NCI-H446 treated with DMSO at 0.1 percent for 48 hours (cell line): ENCODE data around the gene SLC4A4.

Experiments
- DNase-seq: peaks from one replicate; lab custom pipeline; 2025; lab: John Stamatoyannopoulos, UW

SLC4A4 gene

DNA sequence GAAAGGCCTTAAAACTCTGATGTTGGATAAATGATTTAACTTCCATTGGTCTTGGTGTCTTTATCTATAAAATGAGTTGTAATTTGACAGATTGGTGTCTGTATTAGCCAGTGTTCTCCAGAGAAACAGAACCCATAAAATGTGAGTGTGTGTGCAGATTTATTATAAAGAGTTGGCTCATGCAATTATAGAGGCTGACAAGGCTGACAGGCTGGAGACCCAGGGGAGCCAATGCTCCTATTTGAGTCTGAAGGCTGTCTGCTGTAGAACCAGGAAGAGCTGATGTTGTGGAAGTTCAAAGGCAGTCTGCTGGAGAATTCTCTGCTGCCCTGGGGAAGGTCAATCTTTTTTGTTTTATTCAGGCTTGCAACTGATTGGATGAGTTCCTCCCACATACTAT, 131.7 kb downstream of the SLC4A4 start:
- DNase-seq = no peak

DNA sequence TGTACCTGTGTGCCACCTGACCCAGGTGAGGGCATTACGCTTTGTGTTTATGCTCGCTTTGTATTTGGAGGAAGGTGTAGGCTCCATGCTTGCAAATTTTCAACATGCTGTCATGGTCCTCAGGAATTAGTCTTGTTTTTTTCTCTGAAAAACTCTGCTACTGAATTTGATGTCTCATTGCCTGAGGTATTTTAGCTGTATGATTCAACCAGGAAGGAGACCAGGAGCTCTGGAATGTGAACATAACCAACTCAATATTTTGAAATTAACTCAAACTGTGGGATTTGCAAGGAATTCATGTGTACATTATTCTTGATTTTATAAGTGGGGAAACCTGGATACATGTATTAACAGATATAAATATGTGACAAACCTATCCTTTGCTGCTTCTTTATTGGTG, 134.1 kb downstream of the SLC4A4 start:
- DNase-seq = no peak

DNA sequence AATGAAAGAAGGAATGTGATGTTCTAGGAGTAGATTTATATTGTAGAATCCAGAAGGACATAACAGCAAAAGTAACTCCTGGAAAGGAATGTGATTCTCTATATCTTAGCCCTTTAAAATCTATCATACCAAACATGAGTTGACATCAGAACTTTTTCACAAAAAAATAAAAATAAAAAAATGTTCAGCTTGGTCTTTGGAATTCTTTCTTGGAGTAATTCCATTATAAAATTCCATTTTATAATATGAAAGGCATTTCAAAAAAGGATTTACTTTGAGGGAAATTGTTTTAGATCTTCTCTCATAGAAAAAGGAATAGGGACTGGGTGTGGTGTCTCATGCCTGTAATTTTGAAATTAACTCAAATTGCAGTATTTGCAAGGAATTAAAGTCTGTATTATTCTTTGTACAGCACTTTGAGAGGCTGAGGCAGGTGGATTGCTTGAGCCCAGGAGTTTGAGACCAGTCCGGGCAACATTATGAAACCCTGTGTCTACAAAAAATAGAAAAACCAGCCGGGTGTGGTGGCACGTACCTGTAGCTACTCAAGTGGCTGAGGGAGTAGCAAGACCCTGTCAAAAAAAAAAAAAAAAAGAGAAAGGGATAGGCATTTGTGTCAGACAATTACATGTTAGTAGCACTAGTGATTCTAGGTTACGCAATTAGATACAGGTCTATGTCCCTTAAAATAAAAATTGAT, 134.9 kb downstream of the SLC4A4 start:
- DNase-seq = no peak

DNA sequence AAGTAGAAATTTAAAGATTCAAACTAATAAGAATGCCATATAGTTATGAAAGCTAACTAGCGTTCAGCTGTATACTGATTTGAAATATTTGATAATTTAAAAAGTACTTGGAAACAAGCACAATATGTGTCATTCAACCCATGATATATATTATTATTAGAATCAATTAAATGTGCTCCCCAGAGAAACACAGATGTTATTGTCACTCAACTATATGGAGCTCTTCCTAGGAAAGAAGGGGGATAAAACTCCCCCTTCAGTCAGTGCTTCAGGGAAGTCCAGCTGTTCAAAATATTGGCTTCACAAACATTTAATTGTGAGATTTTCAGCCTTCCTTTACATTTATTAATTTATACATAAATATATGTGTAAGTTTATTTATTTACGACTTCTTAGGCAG, 135.9 kb downstream of the SLC4A4 start:
- no peak for DNase-seq

DNA sequence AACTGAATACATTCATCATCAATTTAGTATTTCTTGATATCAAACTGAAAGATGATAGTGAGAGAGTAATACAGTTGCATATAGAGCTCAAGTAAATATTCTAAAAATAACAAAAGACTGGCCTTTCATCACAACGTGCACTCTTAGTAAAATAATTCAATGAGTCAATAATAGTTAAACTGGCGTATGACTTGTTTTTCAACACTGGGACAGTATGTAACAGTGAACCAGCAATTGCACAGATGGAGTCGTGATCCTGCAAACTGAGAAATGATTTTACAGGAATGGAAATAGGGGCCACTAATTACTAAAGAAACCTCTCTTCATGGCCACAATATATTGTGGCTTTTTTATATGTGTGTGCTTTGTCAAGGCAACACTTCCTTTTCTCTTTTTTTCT, 137.4 kb downstream of the SLC4A4 start:
- DNase-seq = no peak

DNA sequence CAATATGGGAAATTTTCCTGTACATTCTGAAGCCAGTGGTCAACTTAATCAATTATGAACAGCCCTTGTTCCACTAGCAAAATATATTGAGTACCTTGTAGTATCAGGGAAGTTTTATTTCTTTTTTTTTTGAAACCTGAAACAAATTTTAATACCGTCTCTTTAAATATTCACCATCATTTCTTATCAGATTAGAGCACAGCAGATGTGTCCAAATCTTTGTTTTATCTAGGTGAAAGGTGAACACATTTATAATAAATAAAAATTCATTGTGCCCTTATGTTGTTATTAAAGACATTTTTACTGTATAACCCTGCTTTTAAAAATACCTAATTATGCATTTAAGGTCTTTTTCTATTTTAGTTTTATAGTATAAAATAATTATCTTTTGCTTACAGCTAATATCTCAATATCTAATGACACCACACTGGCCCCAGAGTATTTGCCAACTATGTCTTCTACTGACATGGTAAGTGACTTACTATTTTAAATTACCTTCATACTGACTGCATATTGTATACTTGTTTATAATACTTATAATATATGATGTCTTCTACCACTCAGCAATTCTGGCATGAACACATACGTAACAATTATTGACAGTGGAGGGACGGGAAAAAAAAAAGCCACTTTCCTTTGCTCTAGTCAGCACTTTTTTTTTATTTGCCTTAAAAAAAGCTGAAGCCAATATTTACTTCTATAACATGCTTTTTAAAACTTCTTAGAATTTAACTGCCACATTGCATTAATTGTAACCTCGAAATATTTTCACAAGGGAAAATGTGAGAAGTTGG, 147.9 kb downstream of the SLC4A4 start:
- DNase-seq = no peak

DNA sequence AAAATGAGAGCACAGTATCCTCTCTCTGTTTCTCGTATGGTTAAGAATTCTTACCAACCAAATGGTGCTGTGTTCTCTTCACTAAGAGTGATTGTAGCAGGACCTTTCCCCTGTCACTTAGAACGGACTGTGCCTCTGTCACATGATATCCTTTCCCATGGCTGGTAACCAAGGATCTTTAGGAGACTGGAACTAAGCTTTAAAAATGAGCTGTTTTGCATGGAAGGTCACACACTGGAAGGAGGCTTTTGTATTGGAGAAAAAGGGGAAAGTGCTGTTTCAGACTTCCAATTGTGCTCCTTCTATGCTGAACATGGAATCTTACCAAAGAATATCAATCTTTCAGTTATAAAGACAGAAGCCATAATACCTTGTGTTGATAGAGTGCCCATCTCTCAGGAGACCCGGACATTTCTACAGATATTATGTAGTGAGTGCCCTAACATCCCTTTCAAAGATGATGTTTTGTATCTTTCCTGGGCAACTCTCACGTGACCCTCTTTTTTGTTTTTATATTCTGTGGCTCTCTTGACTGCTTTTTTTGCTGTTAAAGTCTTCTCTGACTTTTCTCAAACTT, 148.6 kb downstream of the SLC4A4 start:
- no peak for DNase-seq

DNA sequence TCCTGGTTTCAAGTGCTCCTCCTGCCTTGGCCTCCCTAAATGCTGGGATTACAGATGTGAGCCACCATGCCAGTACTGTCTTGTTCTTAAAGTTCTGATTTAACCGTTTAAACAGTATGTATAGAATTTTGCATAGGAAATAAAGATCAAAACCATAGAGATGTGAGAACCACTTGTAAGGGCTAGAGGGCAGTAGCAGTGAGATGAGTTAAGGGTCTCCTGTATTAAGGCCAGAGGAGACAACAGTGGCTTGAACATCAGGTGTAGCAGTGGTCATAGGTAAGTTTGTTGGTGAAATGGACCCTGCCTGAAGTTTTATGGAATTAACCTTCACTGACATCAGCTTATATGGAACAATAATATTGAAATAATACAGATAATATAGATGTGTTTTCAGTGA, 155.7 kb downstream of the SLC4A4 start:
- DNase-seq = no peak

DNA sequence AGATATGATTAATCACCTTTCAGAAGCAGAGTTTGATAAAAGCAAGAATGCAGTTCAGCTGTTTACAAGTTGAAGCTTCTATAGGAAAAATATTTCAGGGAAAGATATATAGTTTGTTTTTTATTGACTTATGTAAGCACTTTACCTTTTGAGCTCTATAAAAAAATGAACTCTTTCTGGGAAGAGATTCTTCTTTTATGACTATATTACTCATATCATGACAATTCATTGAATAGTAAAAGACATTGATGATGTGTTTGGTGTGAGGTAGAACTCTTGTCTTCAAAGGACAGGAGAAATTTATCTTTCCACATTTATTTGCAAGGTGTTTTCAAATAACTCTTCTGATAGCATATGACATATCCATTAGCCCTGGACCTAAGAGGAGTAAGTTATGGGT, 156.6 kb downstream of the SLC4A4 start:
- DNase-seq = no peak

DNA sequence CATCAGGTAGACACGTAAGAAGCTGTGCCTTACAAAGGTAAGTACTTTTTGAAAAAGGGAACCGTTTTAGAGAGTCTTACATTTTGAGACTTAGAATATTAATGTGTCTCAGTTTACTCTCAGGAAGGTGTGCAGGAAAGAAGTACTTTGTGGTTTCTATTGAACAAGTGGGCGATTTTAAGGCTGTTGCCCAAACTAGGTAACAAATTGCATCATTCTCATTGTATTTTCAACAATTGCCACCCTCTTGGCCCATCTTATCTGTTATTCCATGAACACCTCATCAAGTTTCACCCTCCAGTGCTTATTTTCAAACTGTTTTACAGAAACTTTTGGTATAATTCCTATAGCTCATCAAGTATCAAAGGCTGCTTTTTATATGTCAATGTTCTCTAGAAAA, 158.3 kb downstream of the SLC4A4 start:
- DNase-seq = no peak

DNA sequence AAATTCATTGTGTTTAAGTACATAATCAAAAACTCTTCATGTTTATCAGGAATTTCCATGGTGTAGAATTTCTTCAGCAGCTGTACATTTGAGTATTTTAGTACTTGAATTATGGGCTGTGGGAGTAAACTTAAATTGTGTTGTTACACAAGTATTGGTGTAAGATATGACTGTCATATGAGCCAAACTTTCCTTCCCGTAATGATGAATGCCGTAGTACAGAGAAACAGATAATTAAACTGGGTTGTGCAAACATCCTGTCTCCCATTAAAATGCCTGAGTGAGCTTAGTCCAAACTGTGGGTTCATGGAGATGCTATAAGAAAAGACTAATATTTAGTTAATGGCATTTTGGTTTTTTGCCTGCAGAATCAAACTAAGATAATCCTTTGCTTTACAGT, 159.2 kb downstream of the SLC4A4 start:
- DNase-seq = no peak

DNA sequence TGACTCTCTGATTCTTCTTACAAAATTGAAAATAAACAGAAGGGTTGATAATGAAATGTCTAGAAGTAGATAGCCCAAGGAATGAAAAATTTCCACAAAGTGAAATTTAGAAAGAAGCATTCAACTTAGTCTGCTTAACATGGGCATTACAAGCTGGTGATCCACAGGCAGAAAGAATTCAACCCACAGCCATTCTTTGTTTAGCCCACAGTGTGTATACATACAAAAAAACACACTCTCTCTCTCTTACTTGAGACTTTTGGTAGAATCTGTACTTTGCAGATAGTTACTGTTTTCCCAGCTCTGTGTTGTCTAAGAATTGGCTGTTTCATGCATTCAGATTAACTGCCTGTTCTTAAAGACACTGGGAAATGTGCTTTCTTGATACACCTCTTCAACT, 159.8 kb downstream of the SLC4A4 start:
- no peak for DNase-seq

DNA sequence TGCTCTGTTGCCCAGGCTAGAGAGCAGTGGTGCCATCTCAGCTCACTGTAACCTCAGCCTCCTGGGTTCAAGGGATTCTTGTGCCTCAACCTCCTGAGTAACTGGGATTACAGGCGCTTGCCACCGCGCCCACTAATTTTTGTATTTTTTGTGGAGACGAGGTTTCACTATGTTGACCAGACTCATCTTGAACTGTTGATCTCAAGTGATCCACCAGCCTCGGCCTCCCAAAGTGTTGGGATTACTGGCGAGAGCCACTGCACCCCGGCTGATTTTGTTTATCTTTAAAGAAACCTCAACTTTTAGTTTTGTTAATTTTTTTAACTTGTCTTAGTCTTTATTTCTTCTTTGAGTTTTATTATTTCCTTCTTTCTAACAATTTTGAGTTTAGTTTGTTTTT, 163.2 kb downstream of the SLC4A4 start:
- no peak for DNase-seq

DNA sequence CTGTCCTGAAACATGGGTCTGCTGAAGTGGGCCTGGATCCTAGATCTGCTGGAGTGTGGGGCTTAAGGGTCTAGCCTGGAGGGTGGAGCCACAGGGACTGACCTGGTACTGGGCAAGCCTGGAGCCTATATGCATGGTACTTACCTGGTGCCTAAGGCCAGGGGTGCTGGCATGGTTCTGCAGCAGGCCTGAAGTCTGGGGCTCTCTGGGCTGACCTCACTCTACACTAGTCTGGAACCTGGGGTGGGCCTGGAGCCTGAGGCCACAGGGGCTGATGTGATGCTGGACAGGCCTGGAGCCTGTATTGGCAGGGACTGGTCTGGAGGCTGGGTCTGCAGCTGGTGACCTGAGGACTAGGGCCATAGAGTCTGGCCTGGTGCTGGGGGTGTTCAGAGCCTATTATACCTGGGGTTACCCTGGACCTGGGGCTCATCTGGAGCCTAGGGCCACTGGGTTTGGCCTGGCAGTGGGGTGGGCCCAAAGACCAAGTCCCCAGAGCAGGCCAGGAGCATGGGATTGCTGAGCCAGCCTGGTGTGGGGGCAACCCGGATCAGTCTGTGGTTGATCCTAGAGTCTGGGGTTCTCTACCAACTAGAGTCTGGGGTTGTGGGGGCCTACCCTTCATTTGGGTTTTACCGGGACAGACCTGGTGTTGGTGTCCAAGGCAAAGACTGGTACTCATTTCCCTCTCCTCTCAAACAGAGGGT, 179.6 kb downstream of the SLC4A4 start:
- no peak for DNase-seq

DNA sequence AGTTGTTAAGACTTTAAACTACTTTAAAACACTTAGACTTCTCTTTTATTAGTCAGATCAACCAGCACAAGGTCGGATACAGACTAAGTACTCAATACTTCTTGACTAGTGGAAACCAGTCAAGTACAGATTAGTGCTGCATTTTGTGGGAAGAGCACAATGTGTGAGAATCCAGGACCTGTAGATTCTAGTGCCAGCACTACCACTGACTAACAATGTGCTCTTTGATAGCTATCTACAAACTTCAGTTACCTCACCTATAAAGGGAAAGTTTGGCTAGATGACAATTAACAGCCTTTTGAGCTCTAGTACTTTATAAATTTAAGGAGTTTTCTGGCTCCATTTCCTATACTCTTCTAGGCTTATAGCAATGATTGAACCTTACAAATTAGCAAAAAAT, 181.5 kb downstream of the SLC4A4 start:
- DNase-seq = no peak

DNA sequence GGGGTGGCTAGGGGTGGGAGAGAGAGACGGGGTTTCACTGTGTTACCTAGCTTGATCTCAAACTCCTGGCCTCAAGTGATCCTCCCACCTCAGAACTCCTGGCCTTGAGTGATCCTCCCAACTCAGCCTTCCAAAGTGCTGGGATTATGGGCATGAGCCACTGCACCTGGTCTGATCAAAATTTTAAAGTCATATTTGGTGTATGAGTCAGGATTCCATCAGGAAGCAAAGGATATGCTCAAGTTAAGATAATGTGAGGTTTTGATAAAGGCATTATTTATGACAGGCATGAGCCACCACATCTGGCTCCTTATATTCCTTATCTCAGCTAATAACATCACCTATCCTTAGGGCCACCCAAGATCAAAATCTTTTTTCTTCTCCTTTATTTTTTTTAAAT, 182.0 kb downstream of the SLC4A4 start:
- DNase-seq = no peak

DNA sequence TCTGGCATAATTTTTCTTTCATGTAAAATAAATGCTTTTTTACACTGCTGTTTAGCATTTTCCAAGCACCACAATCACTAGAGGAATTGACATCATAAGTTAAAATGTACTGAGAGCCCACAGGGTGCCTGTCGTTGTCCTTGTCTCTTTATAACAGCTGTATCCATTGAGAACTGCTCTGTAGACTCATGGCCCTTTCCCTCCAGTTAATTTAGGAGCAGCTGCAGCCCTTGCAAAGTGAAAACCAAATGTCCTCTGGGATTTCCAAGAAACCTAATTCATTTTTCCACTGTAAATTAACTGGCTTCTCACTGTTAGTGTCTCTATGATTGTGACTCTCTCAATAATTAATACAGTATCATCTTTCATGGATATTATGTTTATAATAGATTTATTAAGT, 185.9 kb downstream of the SLC4A4 start:
- no peak for DNase-seq

DNA sequence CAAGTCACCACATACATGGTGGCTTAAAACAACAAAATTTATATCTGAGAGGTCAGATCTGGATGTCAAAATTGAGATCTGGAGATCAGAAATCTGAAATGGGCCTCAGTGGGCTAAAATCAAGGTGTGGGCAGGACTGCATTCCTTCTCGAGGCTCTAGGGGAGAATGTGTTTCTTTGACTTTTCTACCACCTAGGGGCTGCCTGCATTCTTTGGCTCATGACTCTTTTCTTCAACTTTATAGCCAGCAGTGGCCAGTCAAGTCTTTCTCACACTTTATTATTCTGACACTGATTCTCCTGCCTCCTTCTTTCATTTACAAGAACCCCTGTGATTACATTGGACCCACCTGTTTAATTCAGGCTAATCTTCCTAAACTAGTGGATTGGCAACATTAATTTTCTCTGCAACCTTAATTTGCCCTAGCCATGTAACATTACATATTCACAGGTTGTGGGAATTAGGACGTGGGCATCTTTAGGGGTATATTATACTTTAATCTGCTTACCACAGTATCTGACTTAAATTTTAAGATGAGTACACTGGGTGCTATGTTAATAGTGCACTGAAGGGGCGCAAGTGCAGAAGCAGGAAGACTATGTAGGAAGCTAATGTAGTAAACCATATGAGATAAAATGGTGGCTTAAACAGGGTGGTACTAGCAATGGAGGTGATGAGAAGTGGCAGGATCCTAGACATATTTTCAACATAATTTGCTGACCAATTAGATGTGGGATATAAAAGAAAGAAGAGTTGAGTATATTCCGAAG, 188.0 kb downstream of the SLC4A4 start:
- DNase-seq = no peak

DNA sequence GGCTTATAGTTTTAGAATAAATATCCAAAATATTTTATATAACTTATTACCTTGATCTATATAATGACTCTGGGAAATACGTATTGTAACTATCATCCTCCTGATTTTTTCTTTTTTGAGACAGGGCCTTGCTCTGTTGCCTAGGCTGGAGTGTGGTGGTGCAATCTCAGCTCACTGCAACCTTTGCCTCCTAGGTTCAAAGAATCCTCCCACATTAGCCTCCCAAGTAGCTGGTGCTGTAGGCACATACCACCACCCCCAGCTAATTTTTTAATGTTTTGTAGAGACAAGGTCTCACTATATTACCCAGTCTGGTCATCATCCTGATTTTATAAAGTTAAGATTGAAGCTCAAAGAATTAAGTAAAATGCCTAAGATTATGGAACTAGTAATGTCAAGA, 193.6 kb downstream of the SLC4A4 start:
- DNase-seq = no peak

DNA sequence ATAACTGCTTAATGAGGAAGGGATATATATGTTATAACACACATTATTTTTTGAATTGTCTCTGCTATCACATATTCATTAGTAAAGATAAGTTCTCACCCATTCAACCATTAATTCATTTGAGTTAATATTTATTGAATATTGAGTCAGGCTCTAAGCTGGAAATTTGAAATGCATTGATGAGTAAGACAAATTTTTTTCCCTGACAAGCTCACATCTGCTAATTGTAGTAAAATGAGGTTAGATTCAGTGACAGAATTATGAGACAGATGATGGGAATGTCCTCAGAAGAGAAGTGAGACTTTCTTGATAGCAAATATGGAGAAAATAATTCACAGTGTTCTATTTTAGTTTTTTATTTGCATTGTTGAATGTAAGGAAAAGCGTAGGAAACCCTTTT, 194.3 kb downstream of the SLC4A4 start:
- DNase-seq = no peak

DNA sequence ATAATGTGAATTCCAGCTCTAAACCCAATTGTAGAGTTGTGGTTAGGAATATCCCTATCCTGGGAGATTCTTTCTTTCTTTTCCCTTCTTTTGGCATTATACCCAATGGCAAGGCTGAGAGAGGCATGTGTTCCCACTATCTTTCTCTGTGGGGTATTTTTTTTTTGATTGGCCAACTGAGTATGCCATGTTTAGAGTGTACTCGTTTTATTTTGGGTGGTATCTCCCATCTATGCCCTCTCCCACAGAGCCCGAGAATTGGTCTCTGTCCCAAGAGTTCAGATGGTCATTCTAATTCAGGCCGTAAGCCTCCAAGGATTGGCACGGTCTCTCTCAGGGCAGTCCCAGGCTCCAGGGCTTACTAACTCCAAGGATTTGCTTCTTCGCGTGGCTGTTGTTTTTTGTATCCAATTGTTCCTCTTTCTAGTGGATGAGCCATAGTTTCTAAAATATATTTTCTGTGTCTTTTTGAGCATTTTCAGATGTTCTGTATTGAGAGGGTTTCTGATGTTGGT, 198.8 kb downstream of the SLC4A4 start:
- no peak for DNase-seq

DNA sequence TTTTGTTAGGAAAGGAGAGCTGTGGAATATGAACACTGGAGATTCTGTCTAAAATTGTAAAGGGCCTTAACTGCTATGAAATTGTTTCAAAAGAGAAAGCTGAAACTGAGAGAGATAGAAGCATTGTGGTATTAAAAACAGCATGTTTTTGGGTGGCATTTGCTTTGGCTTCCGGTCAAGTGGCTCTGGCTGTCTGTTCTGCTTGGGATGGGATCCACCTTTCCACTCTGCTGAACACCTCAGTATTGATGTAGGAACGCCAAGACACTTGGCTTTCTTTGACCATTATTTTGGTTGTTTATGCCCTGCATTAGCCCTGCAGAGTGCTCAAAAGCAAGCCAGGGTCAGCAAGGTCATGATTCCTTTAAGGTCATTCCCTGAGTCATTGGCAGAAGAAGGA, 199.7 kb downstream of the SLC4A4 start:
- no peak for DNase-seq
